ENCODE measurements around the gene DPH3. TPM values are rescaled to one million over a fixed set of nuclear protein-coding genes. Genes with fewer than 3 reads are reported as not detected.
A peak's percentile ranks its signal among the peaks of the same experiment; 100 is the strongest.
"Not testable (repeated sequence)": the region's sequence is repeated elsewhere in the genome, so short reads cannot be mapped to it uniquely, and the experiment has no call there.

The DPH3 gene
- 10 to 100 TPM in 1 of 4 donors, 1 to 10 TPM in 3; 5.5 to 11.5 (median 8.0) TPM for total RNA-seq

DNA sequence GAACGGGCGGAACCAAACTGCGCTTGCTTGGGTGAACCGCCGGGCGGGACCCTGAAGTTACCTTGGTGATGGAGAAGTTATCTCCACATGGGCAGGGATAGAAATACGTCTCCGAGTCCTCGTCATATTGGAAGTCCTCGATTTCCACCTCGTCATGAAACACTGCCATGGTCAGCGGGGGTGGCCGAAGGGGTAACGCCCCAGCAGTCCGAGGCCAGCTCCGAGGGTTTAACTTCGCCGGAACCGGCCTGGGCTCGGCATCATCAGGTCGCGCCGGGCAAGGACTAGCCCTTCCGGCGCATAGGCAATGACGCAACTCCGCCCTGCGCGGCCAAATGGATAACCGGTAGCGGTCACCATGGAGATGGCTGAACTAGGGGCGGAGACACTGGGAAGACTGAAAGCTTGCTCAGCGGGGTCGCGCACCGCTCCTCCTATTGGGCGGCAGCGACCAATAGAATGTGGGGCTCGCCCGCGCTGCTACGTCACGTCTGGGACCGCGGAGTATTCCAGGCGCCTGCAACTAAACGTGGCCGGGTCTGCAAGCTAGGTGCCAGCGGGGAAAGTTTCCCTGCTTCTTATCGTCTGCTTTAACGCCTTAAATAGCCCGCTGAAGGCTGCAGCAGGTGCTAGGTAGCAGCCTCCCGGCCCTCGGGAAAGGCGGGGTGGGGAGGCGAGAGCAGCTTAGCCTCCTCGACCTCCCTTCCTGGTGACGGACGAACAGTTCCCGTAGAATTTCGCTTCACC is at the start of gene DPH3, which contains the start of gene OXNAD1:
TSS of gene DPH3 (minus strand) at position 236 of the 747 bp plus-strand sequence. CDS start at position 169, 67 bp downstream.
TSS of gene OXNAD1 (plus strand) at position 505 of the 747 bp plus-strand sequence. CDS start 5,741 bp downstream, outside the sequence.
- Histone ChIP-seq H3K27me3 (no peaks in the 10 kb centered on the region), H3K4me1 (peaks cover 50% of the 10 kb centered on the region), H3K36me3 (peaks cover 12% of the 10 kb centered on the region), H3K9me3 (no peaks in the 10 kb centered on the region), H3K4me3 (peak within 1 kb of the TSS; percentile 57), H3K27ac (peak within 1 kb of the TSS; percentile 92)
- TF ChIP-seq POLR2AphosphoS5 (IDR thresholded peaks at IDR 0.05) (peak; percentile 70 to 98 (median 85)), EP300 (IDR thresholded peaks at IDR 0.05) (no peak), POLR2A (IDR thresholded peaks at IDR 0.05) (peak in 1 of 2 donors; percentile 36)
- TF ChIP-seq, protein P1, sequence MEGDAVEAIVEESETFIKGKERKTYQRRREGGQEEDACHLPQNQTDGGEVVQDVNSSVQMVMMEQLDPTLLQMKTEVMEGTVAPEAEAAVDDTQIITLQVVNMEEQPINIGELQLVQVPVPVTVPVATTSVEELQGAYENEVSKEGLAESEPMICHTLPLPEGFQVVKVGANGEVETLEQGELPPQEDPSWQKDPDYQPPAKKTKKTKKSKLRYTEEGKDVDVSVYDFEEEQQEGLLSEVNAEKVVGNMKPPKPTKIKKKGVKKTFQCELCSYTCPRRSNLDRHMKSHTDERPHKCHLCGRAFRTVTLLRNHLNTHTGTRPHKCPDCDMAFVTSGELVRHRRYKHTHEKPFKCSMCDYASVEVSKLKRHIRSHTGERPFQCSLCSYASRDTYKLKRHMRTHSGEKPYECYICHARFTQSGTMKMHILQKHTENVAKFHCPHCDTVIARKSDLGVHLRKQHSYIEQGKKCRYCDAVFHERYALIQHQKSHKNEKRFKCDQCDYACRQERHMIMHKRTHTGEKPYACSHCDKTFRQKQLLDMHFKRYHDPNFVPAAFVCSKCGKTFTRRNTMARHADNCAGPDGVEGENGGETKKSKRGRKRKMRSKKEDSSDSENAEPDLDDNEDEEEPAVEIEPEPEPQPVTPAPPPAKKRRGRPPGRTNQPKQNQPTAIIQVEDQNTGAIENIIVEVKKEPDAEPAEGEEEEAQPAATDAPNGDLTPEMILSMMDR (IDR thresholded peaks at IDR 0.05): peak in 1 of 2 donors; percentile 1
- DNase-seq (ENCODE audit: low spot score in 2 of 2): peak; percentile 100
- under 1% methylated on average over 19 of the region's 61 CpGs for WGBS

DNA sequence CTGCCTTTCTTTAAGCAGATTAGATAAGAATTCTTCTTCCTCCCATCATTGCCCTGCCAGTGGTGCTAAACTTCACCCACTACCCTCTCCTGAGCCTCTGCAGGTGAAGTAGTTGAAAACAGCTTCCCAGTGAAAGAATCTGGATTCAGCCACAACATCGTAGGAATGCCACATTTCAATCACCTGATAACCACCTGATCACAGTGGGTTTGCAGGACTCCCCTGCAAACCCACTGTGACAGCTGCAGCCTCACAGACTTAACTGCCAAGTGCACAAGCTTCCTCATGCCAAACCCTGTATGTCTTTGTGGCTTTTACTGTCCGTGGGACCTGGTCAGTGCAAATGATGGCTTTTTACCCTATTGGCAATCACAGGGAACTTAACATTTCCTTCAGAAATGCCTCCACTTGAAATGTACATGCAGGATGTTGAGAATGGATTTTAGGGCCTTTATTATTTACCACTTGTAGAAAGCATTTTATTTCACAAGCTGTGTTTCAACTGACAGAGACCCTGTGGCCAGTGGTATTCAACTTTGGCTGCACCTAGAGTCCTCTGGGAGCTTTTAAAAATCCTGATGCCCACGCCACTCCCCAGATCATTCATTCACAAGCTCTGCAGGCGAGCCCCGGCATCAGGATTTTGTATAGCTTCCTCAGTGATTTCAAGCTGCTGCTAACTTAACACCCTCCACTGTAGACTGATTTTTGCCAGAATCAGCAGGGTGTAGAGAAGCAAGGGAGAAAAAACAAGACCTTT is 49.3 kb upstream of the DPH3 start:
- DNase-seq (ENCODE audit: low spot score in 2 of 2): no peak
- no peak overlapping the region for H3K27ac ChIP-seq
- peaks cover 27% of the 10 kb centered on the region for H3K36me3 ChIP-seq
- peaks cover 23% of the 10 kb centered on the region for H3K4me1 ChIP-seq
- H3K9me3 ChIP-seq: no peaks in the 10 kb centered on the region
- 84% methylated on average over 5 of the region's 5 CpGs for WGBS
- TF ChIP-seq EP300 (IDR thresholded peaks at IDR 0.05) (no peak), POLR2AphosphoS5 (IDR thresholded peaks at IDR 0.05) (no peak), POLR2A (IDR thresholded peaks at IDR 0.05) (no peak)
- TF ChIP-seq, protein P1 (IDR thresholded peaks at IDR 0.05): no peak
- no peak overlapping the region for H3K4me3 ChIP-seq
- H3K27me3 ChIP-seq: no peaks in the 10 kb centered on the region

DNA sequence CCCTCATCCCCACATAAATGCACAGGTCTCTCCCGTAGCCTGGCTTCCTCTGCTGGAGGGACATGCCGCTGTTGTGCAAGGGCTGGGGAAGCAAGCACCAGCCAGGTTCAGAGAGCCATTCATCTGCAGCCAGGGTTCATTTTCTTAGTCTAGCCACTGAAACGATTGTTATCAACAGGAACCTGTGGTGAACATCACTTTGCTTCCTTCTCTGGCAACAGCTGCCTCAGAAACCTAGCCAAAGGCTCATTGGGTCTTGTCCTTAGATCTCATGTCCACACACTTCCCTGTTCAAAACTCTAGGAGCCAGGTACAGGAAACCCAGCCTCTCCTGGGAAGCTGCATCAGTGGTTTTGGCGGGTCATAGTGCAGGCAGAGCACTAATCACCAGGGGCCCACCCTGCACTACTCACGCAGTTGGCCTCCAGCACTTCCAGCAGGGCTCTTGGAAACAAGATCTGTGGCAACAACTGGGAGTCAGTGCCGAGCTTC is 47.3 kb upstream of the DPH3 start:
- no peak overlapping the region for H3K4me3 ChIP-seq
- H3K27ac ChIP-seq: peak overlapping the region; percentile 32
- no peak for DNase-seq (ENCODE audit: low spot score in 2 of 2)
- H3K4me1 ChIP-seq: peaks cover 23% of the 10 kb centered on the region
- no peaks in the 10 kb centered on the region for H3K27me3 ChIP-seq
- TF ChIP-seq POLR2A (IDR thresholded peaks at IDR 0.05) (no peak), POLR2AphosphoS5 (IDR thresholded peaks at IDR 0.05) (no peak), EP300 (IDR thresholded peaks at IDR 0.05) (no peak)
- TF ChIP-seq, protein P1 (IDR thresholded peaks at IDR 0.05): no peak
- H3K9me3 ChIP-seq: no peaks in the 10 kb centered on the region
- WGBS: 54% methylated on average over 6 of the region's 6 CpGs
- peaks cover 21% of the 10 kb centered on the region for H3K36me3 ChIP-seq

DNA sequence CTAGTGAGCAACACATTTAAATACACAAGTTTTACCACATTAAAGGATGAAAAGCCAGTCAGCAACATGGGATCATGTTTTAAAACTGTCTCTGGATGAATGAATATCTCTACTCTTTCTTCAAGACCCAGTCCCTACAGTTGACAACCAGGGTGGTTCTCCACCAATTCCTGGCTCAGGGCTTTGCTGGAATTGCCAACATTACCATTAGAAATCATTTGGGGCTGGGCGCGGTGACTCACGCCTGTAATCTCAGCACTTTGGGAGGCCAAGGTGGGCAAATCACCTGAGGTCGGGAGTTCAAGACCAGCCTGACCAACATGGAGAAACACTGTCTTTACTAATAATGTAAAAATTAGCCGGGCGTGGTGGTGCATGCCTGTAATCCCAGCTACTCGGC is 45.7 kb upstream of the DPH3 start:
- H3K36me3 ChIP-seq; H3K27me3 ChIP-seq; DNase-seq (ENCODE audit: low spot score in 2 of 2); H3K9me3 ChIP-seq; H3K4me3 ChIP-seq; H3K27ac ChIP-seq: not testable (repeated sequence)
- 91% methylated on average over 7 of the region's 7 CpGs for WGBS
- peaks cover 23% of the 10 kb centered on the region for H3K4me1 ChIP-seq

DNA sequence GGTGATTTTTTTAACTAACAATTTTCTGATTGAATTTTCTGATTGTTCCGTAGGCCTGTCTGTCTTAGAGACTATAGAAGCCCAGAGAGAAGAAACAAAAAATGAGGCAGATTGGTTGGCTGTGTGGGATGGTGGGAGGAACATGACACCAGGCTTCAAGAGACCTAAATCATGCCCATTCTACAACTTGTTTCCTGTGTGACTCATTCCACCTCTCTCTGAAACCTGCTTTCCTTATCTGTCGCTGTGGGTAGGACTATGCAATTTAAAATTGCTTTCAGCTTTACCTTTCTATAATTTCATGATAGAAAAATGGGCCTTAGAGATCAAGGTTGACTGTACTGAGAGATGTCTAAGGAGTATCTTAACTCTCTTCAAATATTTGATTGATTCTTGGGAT is 44.8 kb upstream of the DPH3 start:
- DNase-seq (ENCODE audit: low spot score in 2 of 2): no peak
- 60% methylated on average over 2 of the region's 2 CpGs for whole genome bisulfite sequencing
- H3K4me3 ChIP-seq: no peak overlapping the region
- TF ChIP-seq POLR2A (IDR thresholded peaks at IDR 0.05) (no peak), POLR2AphosphoS5 (IDR thresholded peaks at IDR 0.05) (no peak)
- no peaks in the 10 kb centered on the region for H3K9me3 ChIP-seq
- no peak overlapping the region for H3K27ac ChIP-seq
- H3K27me3 ChIP-seq: no peaks in the 10 kb centered on the region
- peaks cover 9% of the 10 kb centered on the region for H3K36me3 ChIP-seq
- H3K4me1 ChIP-seq: peaks cover 23% of the 10 kb centered on the region

DNA sequence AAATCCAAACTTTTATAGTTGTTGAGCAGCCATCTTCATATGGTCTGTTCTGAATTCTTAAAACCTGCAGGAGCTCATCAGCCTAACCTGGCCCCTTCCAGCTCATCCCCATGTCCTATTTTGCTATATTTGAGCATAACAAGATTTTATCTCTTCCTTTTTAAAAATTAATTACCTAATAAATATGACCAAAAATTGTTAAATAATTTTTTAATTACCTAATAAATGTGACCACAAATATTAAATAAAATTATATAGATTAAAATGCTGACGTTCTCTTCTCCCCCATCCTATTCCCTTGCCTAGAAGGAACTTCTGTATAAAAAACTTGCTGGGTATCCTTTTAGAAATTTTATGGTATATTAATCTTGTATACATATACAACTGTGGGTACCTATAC is 44.0 kb upstream of the DPH3 start:
- 97% methylated on average over 1 of the region's 1 CpG for WGBS
- Histone ChIP-seq H3K27ac (no peak overlapping the region), H3K4me1 (peaks cover 26% of the 10 kb centered on the region), H3K4me3 (no peak overlapping the region), H3K9me3 (no peaks in the 10 kb centered on the region), H3K27me3 (no peaks in the 10 kb centered on the region), H3K36me3 (peaks cover 7% of the 10 kb centered on the region)
- no peak for DNase-seq (ENCODE audit: low spot score in 2 of 2)
- TF ChIP-seq, protein P1 (IDR thresholded peaks at IDR 0.05): no peak
- TF ChIP-seq EP300 (IDR thresholded peaks at IDR 0.05) (no peak), POLR2AphosphoS5 (IDR thresholded peaks at IDR 0.05) (no peak), POLR2A (IDR thresholded peaks at IDR 0.05) (no peak)
